Psoas muscle (tissue), 8 donors: ENCODE results near the gene IL36G. TPM values are rescaled to one million over a fixed set of nuclear protein-coding genes. Genes with fewer than 3 reads are reported as not detected.

Experiments used
- ATAC-seq, 4 donors: fragments of 200-7000 bp; cut with Tn5 transposase; one replicate each; pipeline ENCODE4 v1.9.1; 2020; ENCODE audit warnings: moderate library complexity in 3 of 4, mild to moderate bottlenecking in 2 of 4
- DNase-seq, 2 donors: peaks; one replicate each; pipeline ENCODE4 v3.0.0-alpha.2; 2020
- H3K27ac ChIP-seq: fragments of 200-600 bp; one replicate; pipeline ENCODE4 v1.8.0; 2022
- H3K27me3 ChIP-seq, 3 donors: fragments of 200-600 bp in 1 of 3; one replicate each; pipeline versions ENCODE4 v1.6.1 to v1.8.0; 2013 to 2022; ENCODE audit warnings: low read length in 2 of 3, mild to moderate bottlenecking in 2 of 3, moderate library complexity in 1 of 3; ENCODE audit not compliant: insufficient read depth in 3 of 3
- H3K36me3 ChIP-seq, 2 donors: fragments of 200-600 bp in 1 of 2; one replicate each; pipeline versions ENCODE4 v1.6.1 to v1.8.0; 2013 to 2022; ENCODE audit warnings: low read depth in 1 of 2, mild to moderate bottlenecking in 1 of 2, moderate library complexity in 1 of 2; ENCODE audit not compliant: insufficient read depth in 1 of 2
- H3K4me1 ChIP-seq: fragments of 200-600 bp; one replicate; pipeline ENCODE4 v1.8.0; 2022
- H3K4me3 ChIP-seq: fragments of 200-600 bp; one replicate; pipeline ENCODE4 v1.8.0; 2022; ENCODE audit warnings: mild to moderate bottlenecking
- H3K9me3 ChIP-seq: fragments of 200-600 bp; one replicate; pipeline ENCODE4 v1.8.0; 2022
- WGBS, 3 donors: extraction: QIAGEN DNeasy Blood & Tissue Kit; methylation state at CpG; one replicate each; pipeline versions ENCODE4 v1.1.6 to v1.1.7; 2013; 5-methylcytosine and 5-hydroxymethylcytosine counted together
- intact Hi-C, 2 donors: fragments of 100-400 bp; cut with DNase I; formaldehyde crosslinking; loops; one replicate each; pipeline versions ENCODE4 v1.11.0 to v1.14.2; 2022
- polyA plus RNA-seq, 3 donors: library from polyadenylated mRNA; stranded (reverse); fragments of 200-250 nt; gene quantifications; one replicate each; pipeline ENCODE4 v1.2.3, GENCODE V29; 2013
- total RNA-seq, 4 donors: library from RNA; stranded (reverse); fragmentation: NEBNext Ultra II Directional in 2 of 4; extraction: Animal tissue kit (Norgen Biotek cat#: 25700) in 2 of 4; gene quantifications; one replicate each; pipeline versions ENCODE4 v1.2.1 to v1.2.4, GENCODE V29; 2021 to 2023
- TF ChIP-seq, protein P1 (sequence below): fragments of 200-600 bp; IDR thresholded peaks from one replicate; pipeline ENCODE4 v1.8.0; 2022; ENCODE audit warnings: antibody characterized with exemption
- donor health status: healthy with polysubstance abuse.
- donor health status: DM: no; HTN: no; CAD: no; lungs with moderate emphysema.
- donor health status: Bipolar disorder and iron deficiency.
- donor health status: healthy.
- donor health status: DM: yes; HTN: yes; CAD: no.
- donor health status: DM: no; HTN: no; CAD: no.
- donor health status: DM: no; HTN: no; CAD: no.
- donor health status: DM: yes; HTN: yes; CAD: no.

Gene IL36G
- total and polyA plus RNA-seq, 7 donors, result not detected

DNA sequence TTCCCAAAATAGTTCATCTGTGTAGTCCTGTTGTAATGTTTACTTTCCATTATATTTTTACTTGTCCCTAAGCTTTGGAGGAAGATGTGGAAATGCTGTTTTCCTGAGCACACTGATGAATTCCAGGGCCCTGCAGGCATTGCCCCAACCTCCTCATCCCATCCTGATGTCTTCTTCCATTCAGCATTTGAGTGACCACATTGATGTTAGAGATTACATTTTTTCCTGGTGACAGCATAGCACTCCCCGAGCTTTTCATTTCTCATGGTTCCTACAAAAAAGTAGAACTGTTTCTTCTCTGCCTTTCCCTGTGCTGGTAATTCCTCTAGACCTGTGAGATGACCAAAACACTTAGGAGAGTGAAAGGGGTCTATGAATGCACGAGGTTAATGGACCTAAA is 32.3 kb downstream of the IL36G start:
- ATAC-seq (no peak), DNase-seq (no peak)
- intact Hi-C loops, result no loop called here
- no peaks in the 10 kb centered on the region for H3K27me3 ChIP-seq
- no peak overlapping the region for H3K4me3 ChIP-seq
- no peaks in the 10 kb centered on the region for H3K36me3 ChIP-seq
- no peaks in the 10 kb centered on the region for H3K9me3 ChIP-seq
- H3K27ac ChIP-seq, result no peak overlapping the region
- WGBS, 3 donors, result 25 to 36% (median 29%) methylated on average over 2 of the region's 2 CpGs
- TF ChIP-seq, protein P1, sequence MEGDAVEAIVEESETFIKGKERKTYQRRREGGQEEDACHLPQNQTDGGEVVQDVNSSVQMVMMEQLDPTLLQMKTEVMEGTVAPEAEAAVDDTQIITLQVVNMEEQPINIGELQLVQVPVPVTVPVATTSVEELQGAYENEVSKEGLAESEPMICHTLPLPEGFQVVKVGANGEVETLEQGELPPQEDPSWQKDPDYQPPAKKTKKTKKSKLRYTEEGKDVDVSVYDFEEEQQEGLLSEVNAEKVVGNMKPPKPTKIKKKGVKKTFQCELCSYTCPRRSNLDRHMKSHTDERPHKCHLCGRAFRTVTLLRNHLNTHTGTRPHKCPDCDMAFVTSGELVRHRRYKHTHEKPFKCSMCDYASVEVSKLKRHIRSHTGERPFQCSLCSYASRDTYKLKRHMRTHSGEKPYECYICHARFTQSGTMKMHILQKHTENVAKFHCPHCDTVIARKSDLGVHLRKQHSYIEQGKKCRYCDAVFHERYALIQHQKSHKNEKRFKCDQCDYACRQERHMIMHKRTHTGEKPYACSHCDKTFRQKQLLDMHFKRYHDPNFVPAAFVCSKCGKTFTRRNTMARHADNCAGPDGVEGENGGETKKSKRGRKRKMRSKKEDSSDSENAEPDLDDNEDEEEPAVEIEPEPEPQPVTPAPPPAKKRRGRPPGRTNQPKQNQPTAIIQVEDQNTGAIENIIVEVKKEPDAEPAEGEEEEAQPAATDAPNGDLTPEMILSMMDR, result no peak
- no peaks in the 10 kb centered on the region for H3K4me1 ChIP-seq

DNA sequence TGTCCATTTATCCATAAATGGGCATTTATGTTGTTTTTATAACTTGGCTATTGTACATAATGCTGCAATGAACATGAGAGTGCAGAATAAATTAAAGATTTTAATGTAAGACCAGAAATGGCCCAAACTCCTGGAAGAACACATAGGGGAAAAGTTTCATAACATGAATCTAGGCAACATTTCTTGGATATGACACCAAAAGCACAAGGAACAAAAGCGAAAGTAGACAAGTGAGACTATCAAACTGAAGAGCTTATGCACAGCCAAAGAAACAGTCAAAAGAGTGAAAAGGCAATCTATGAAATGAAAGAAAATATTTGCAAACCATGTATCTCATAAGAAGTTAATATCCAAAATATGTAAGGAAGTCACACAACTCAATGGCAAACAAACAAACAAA is 33.3 kb downstream of the IL36G start:
- no peaks in the 10 kb centered on the region for H3K36me3 ChIP-seq
- H3K27me3 ChIP-seq, result no peaks in the 10 kb centered on the region
- DNase-seq (no peak), ATAC-seq (no peak)
- H3K4me1 ChIP-seq, result no peaks in the 10 kb centered on the region
- intact Hi-C loops, result no loop called here
- TF ChIP-seq, protein P1, result no peak
- H3K4me3 ChIP-seq, result no peak overlapping the region
- no peaks in the 10 kb centered on the region for H3K9me3 ChIP-seq
- H3K27ac ChIP-seq, result no peak overlapping the region
- 90 to 97% (median 94%) methylated on average over 1 of the region's 1 CpG for WGBS, 3 donors

DNA sequence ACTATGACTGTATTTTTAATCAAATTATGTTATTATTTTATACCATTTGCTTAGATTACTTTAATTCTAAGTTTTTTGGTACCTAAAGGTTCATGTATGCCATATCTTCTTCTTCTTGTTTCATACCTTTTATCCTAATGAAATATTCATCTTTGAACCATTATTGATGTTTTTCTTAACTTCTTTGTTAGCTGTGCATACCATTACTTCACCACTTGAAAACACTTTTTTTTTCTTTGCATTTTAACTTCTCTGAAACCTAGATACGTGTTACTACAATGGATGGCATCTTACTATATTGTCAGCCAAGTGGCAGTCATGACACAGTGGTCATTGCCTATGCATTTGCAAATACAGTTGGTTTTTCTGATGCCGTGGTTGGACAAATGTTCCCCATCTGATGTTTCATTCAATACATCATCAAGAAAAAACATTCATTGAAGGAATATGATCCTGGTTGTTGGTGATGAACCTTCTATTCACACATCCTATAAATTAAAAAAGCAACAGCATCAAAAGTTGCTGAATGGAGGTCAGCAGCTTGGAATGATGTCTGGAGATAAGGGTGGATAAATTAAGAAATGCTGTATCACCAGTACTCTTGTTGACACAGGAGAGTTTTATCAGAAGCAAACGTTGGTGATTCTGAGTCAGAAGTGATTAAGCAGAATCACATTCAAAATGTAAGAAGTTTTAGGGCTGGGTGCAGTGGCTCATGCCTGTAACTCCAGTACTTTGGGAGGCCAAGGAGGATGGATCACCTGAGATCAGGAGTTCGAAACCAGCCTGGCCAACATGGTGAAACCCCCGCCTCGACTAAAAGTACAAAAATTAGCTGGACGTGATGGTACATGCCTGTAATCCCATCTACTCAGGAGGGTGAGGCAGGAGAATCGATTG is 34.9 kb downstream of the IL36G start:
- DNase-seq (no peak), ATAC-seq (no peak)
- Histone ChIP-seq H3K36me3 (no peaks in the 10 kb centered on the region), H3K27ac (no peak overlapping the region), H3K4me3 (no peak overlapping the region), H3K9me3 (no peaks in the 10 kb centered on the region), H3K27me3 (no peaks in the 10 kb centered on the region), H3K4me1 (no peaks in the 10 kb centered on the region)
- intact Hi-C loops, result no loop called here
- TF ChIP-seq, protein P1, result no peak
- 77 to 79% (median 78%) methylated on average over 8 of the region's 8 CpGs for WGBS, 3 donors

DNA sequence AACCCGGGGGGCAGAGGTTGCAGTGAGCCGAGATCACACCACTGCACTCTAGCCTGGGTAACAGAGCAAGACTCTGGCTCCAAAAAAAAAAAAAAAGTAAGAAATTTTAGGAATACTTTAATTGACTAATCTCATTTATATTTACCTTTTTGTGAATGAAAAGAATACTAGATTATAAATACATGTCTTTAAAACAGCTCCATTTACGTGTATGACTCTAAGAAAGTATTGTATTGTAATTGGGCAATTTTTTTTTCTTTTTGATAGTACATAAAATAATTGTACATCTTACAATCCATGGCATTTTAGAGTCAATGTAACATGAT is 35.5 kb downstream of the IL36G start:
- H3K27me3 ChIP-seq, result no peaks in the 10 kb centered on the region
- ATAC-seq, result no peak
- H3K36me3 ChIP-seq, result no peaks in the 10 kb centered on the region
- no peaks in the 10 kb centered on the region for H3K4me1 ChIP-seq
- DNase-seq, result no peak
- TF ChIP-seq, protein P1, result no peak
- H3K9me3 ChIP-seq, result no peaks in the 10 kb centered on the region
- H3K27ac ChIP-seq, result no peak overlapping the region
- H3K4me3 ChIP-seq, result no peak overlapping the region
- WGBS, 3 donors, result 80 to 92% (median 80%) methylated on average over 3 of the region's 3 CpGs
- intact Hi-C loops, result no loop called here

DNA sequence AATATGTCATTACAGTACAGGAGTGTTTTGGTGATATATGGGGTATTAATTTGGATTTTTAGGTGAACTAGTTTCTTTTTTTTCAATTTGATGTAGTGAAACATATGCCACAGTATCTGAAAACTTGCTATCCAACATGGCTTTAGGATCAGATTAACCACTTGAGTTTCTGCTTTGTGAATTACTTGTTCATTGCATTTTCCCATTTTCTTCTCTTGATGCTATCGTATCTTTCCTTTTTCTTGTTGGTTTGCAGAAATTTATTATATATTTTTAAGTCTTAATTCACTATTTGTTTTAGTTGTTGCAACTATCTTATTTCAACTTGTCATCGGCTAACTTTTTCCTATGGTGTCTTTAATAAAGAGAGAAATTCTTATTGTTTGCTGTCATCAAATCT is 36.3 kb downstream of the IL36G start:
- H3K4me3 ChIP-seq, result no peak overlapping the region
- no peaks in the 10 kb centered on the region for H3K36me3 ChIP-seq
- intact Hi-C loops, result no loop called here
- H3K9me3 ChIP-seq, result no peaks in the 10 kb centered on the region
- WGBS, 3 donors, result 91 to 94% (median 92%) methylated on average over 2 of the region's 2 CpGs
- H3K27me3 ChIP-seq, result no peaks in the 10 kb centered on the region
- no peaks in the 10 kb centered on the region for H3K4me1 ChIP-seq
- H3K27ac ChIP-seq, result no peak overlapping the region
- ATAC-seq (no peak), DNase-seq (no peak)
- TF ChIP-seq, protein P1, result no peak
